ENCODE measurements around the gene DCC. TPM values are rescaled to one million over a fixed set of nuclear protein-coding genes. Genes with fewer than 3 reads are reported as not detected.
A peak's percentile ranks its signal among the peaks of the same experiment; 100 is the strongest.

Gene DCC
- total and polyA plus RNA-seq, 5 donors from 2014 or later: not detected

- no peaks in the 10 kb centered on the region for H3K27me3 Mint-ChIP-seq
- no peaks in the 10 kb centered on the region for H3K36me3 ChIP-seq (ENCODE audit: control insufficient read depth, insufficient read depth, low read length)
- H3K4me3 ChIP-seq (ENCODE audit: low read depth, low read length): no peak overlapping the region
- DNase-seq (no peak), ATAC-seq (ENCODE audit: low read depth in 2 of 2) (no peak)
- H3K9me3 ChIP-seq (ENCODE audit: control insufficient read depth in 2 of 2, low read length in 2 of 2): no peaks in the 10 kb centered on the region
- H3K36me3 Mint-ChIP-seq: no peaks in the 10 kb centered on the region
- peaks cover 3 to 11% (median 4%) of the 10 kb centered on the region in 7 donors for H3K9me3 Mint-ChIP-seq
- H3K27ac ChIP-seq (ENCODE audit: insufficient read depth, low read length, poor library complexity, severe bottlenecking): no peak overlapping the region
- H3K4me1 Mint-ChIP-seq: no peaks in the 10 kb centered on the region
- no peaks in the 10 kb centered on the region for H3K27me3 ChIP-seq (ENCODE audit: control insufficient read depth, insufficient read depth, low read length)
- no peaks in the 10 kb centered on the region for H3K4me1 ChIP-seq (ENCODE audit: control insufficient read depth, insufficient read depth, low read length, poor library complexity, severe bottlenecking)
- no peak overlapping the region for H3K27ac Mint-ChIP-seq
- H3K4me3 Mint-ChIP-seq: no peak overlapping the region
Measured at GRCh38 chr18:53541924-53542323, 1201.9 kb downstream of the DCC start.

- DNase-seq (no peak), ATAC-seq (ENCODE audit: low read depth in 2 of 2) (no peak)
- no peak overlapping the region for H3K4me3 Mint-ChIP-seq
- no peaks in the 10 kb centered on the region for H3K4me1 ChIP-seq (ENCODE audit: control insufficient read depth, insufficient read depth, low read length, poor library complexity, severe bottlenecking)
- no peak overlapping the region for H3K27ac ChIP-seq (ENCODE audit: insufficient read depth, low read length, poor library complexity, severe bottlenecking)
- no peaks in the 10 kb centered on the region for H3K36me3 Mint-ChIP-seq
- H3K4me3 ChIP-seq (ENCODE audit: low read depth, low read length): no peak overlapping the region
- no peaks in the 10 kb centered on the region for H3K36me3 ChIP-seq (ENCODE audit: control insufficient read depth, insufficient read depth, low read length)
- H3K27me3 ChIP-seq (ENCODE audit: control insufficient read depth, insufficient read depth, low read length): no peaks in the 10 kb centered on the region
- no peaks in the 10 kb centered on the region for H3K27me3 Mint-ChIP-seq
- H3K9me3 Mint-ChIP-seq: peaks cover 0 to 11% (median 4%) of the 10 kb centered on the region in 7 donors
- no peaks in the 10 kb centered on the region for H3K9me3 ChIP-seq (ENCODE audit: control insufficient read depth in 2 of 2, low read length in 2 of 2)
- no peak overlapping the region for H3K27ac Mint-ChIP-seq
- H3K4me1 Mint-ChIP-seq: no peaks in the 10 kb centered on the region
Measured at GRCh38 chr18:53543711-53544110, 1203.7 kb downstream of the DCC start.

DNA sequence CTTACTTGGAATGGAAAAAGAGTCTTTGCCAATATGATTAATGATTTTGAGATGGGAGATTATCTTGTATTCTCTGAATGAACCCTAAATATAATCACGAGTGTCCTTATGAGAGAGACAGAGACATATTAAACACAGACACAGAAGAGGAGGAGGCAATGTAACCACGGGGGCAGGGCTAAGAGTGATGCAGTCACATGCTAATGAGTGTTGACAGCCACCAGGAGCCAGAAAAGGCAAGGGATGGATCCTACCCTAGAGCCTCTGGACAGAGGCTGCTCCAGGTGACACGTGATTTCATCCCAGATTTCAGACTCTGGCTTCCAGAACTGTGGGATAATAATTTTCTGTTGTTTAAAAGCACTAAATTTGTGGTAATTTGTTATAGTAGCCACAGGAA, 1204.9 kb downstream of the DCC start:
- no peaks in the 10 kb centered on the region for H3K27me3 Mint-ChIP-seq
- no peak overlapping the region for H3K4me3 ChIP-seq (ENCODE audit: low read depth, low read length)
- no peaks in the 10 kb centered on the region for H3K4me1 Mint-ChIP-seq
- peaks cover 0 to 11% (median 4%) of the 10 kb centered on the region in 7 donors for H3K9me3 Mint-ChIP-seq
- H3K9me3 ChIP-seq (ENCODE audit: control insufficient read depth in 2 of 2, low read length in 2 of 2): no peaks in the 10 kb centered on the region
- DNase-seq (no peak), ATAC-seq (ENCODE audit: low read depth in 2 of 2) (no peak)
- H3K27ac Mint-ChIP-seq: no peak overlapping the region
- H3K36me3 ChIP-seq (ENCODE audit: control insufficient read depth, insufficient read depth, low read length): no peaks in the 10 kb centered on the region
- no peak overlapping the region for H3K27ac ChIP-seq (ENCODE audit: insufficient read depth, low read length, poor library complexity, severe bottlenecking)
- no peak overlapping the region for H3K4me3 Mint-ChIP-seq
- no peaks in the 10 kb centered on the region for H3K27me3 ChIP-seq (ENCODE audit: control insufficient read depth, insufficient read depth, low read length)
- no peaks in the 10 kb centered on the region for H3K36me3 Mint-ChIP-seq
- H3K4me1 ChIP-seq (ENCODE audit: control insufficient read depth, insufficient read depth, low read length, poor library complexity, severe bottlenecking): no peaks in the 10 kb centered on the region

DNA sequence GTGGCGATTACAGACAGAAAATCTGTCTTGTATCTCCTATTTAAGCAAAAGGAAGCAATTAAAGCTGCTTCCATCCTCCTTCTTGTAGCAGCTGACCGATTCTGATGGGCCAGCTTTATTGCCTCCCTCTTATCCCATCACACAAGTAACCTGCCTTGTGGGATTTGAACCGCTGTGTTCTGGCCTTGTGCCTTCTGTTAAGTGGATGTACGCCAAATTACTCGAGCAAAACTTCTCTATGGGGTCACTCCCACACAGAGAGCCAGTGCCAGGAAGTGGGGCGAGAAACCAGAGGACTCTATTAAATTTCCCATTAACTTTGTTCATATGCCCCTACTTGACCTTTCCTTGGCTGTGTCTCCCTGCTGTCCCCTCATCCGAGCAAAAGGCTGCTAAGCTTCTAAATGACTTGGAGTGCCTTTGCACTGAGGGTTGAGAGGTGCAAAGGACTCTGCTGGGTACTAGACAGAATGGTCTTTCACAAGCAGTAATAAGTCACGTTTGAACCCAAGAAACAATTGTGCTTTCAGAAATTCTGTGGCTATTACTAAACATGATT, 1212.0 kb downstream of the DCC start:
- no peak for DNase-seq
- Histone ChIP-seq H3K36me3 (ENCODE audit: control insufficient read depth, insufficient read depth, low read length) (no peaks in the 10 kb centered on the region), H3K9me3 (ENCODE audit: control insufficient read depth in 2 of 2, low read length in 2 of 2) (no peaks in the 10 kb centered on the region), H3K4me1 (ENCODE audit: control insufficient read depth, insufficient read depth, low read length, poor library complexity, severe bottlenecking) (no peaks in the 10 kb centered on the region), H3K27ac (ENCODE audit: insufficient read depth, low read length, poor library complexity, severe bottlenecking) (no peak overlapping the region), H3K4me3 (ENCODE audit: low read depth, low read length) (no peak overlapping the region), H3K27me3 (ENCODE audit: control insufficient read depth, insufficient read depth, low read length) (no peaks in the 10 kb centered on the region)
- Mint-ChIP-seq H3K9me3 (peaks cover 0 to 4% (median 1%) of the 10 kb centered on the region in 7 donors), H3K4me1 (no peaks in the 10 kb centered on the region), H3K27me3 (no peaks in the 10 kb centered on the region), H3K36me3 (no peaks in the 10 kb centered on the region), H3K27ac (no peak overlapping the region), H3K4me3 (no peak overlapping the region)
- ATAC-seq (ENCODE audit: low read depth in 2 of 2): no peak

GRCh38 chr18:53553030-53553429, 1213.0 kb downstream of the DCC start:
- Histone ChIP-seq H3K27me3 (ENCODE audit: control insufficient read depth, insufficient read depth, low read length) (no peaks in the 10 kb centered on the region), H3K4me1 (ENCODE audit: control insufficient read depth, insufficient read depth, low read length, poor library complexity, severe bottlenecking) (no peaks in the 10 kb centered on the region), H3K9me3 (ENCODE audit: control insufficient read depth in 2 of 2, low read length in 2 of 2) (no peaks in the 10 kb centered on the region), H3K36me3 (ENCODE audit: control insufficient read depth, insufficient read depth, low read length) (no peaks in the 10 kb centered on the region), H3K27ac (ENCODE audit: insufficient read depth, low read length, poor library complexity, severe bottlenecking) (no peak overlapping the region), H3K4me3 (ENCODE audit: low read depth, low read length) (no peak overlapping the region)
- H3K4me1 Mint-ChIP-seq: no peaks in the 10 kb centered on the region
- H3K9me3 Mint-ChIP-seq: peaks cover 0 to 4% (median 1%) of the 10 kb centered on the region in 7 donors
- H3K4me3 Mint-ChIP-seq: no peak overlapping the region
- no peaks in the 10 kb centered on the region for H3K36me3 Mint-ChIP-seq
- ATAC-seq (ENCODE audit: low read depth in 2 of 2): no peak
- H3K27me3 Mint-ChIP-seq: no peaks in the 10 kb centered on the region
- no peak for DNase-seq
- H3K27ac Mint-ChIP-seq: no peak overlapping the region

DNA sequence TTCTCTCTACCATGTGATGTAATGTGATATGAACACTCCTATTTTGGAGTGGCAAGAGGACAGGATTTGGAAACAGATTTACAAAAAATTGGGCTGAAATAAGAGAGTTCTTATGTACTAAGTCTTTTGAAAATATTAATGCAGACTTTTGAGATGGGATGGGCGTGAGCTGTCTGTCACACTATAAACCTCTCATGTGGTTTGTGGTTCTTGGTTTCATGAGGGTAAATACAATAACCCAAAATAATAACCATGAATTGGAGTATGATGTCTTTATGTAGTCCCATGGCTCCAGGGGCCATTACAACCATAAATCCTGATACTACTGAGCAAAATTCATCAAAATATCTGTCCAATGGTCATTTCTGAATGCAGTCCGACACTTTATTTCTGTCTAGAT, 1216.5 kb downstream of the DCC start:
- no peaks in the 10 kb centered on the region for H3K9me3 ChIP-seq (ENCODE audit: control insufficient read depth in 2 of 2, low read length in 2 of 2)
- no peak overlapping the region for H3K4me3 ChIP-seq (ENCODE audit: low read depth, low read length)
- H3K36me3 Mint-ChIP-seq: no peaks in the 10 kb centered on the region
- H3K9me3 Mint-ChIP-seq: peaks cover 0 to 14% (median 3%) of the 10 kb centered on the region in 7 donors
- ATAC-seq (ENCODE audit: low read depth in 2 of 2): no peak
- no peaks in the 10 kb centered on the region for H3K4me1 ChIP-seq (ENCODE audit: control insufficient read depth, insufficient read depth, low read length, poor library complexity, severe bottlenecking)
- H3K27me3 Mint-ChIP-seq: no peaks in the 10 kb centered on the region
- no peaks in the 10 kb centered on the region for H3K27me3 ChIP-seq (ENCODE audit: control insufficient read depth, insufficient read depth, low read length)
- H3K4me1 Mint-ChIP-seq: no peaks in the 10 kb centered on the region
- DNase-seq: no peak
- H3K4me3 Mint-ChIP-seq: no peak overlapping the region
- peak overlapping the region in 1 of 3 donors; percentile 20 for H3K27ac Mint-ChIP-seq
- no peak overlapping the region for H3K27ac ChIP-seq (ENCODE audit: insufficient read depth, low read length, poor library complexity, severe bottlenecking)
- no peaks in the 10 kb centered on the region for H3K36me3 ChIP-seq (ENCODE audit: control insufficient read depth, insufficient read depth, low read length)

DNA sequence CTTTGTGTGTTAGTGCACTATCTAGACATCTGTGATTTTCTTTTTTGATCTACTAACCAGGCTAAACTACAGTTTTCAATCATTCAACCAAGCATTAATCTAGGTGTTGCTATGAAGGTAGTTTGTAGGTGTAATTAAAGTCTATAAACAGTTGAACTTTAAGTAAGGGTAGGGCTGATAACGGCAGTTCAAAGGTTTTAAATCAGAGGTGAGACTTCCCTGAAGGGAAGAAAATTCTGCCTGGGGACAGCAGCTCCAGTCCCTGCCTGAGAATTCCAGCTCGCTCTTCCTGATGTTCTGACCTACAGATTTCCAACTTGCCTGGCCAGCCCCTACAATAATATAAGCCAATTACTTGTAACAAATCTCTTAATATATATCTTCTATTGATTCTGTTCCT, 1220.5 kb downstream of the DCC start:
- ATAC-seq (ENCODE audit: low read depth in 2 of 2) (no peak), DNase-seq (no peak)
- Mint-ChIP-seq H3K36me3 (no peaks in the 10 kb centered on the region), H3K27ac (no peak overlapping the region), H3K4me3 (no peak overlapping the region), H3K9me3 (peaks cover 0 to 14% (median 4%) of the 10 kb centered on the region in 7 donors), H3K4me1 (no peaks in the 10 kb centered on the region), H3K27me3 (no peaks in the 10 kb centered on the region)
- Histone ChIP-seq H3K36me3 (ENCODE audit: control insufficient read depth, insufficient read depth, low read length) (no peaks in the 10 kb centered on the region), H3K9me3 (ENCODE audit: control insufficient read depth in 2 of 2, low read length in 2 of 2) (no peaks in the 10 kb centered on the region), H3K27ac (ENCODE audit: insufficient read depth, low read length, poor library complexity, severe bottlenecking) (no peak overlapping the region), H3K4me3 (ENCODE audit: low read depth, low read length) (no peak overlapping the region), H3K4me1 (ENCODE audit: control insufficient read depth, insufficient read depth, low read length, poor library complexity, severe bottlenecking) (no peaks in the 10 kb centered on the region), H3K27me3 (ENCODE audit: control insufficient read depth, insufficient read depth, low read length) (no peaks in the 10 kb centered on the region)

- Mint-ChIP-seq H3K36me3 (no peaks in the 10 kb centered on the region), H3K27me3 (no peaks in the 10 kb centered on the region), H3K27ac (no peak overlapping the region), H3K4me1 (no peaks in the 10 kb centered on the region), H3K4me3 (no peak overlapping the region), H3K9me3 (peaks cover 0 to under 1% (median 0%) of the 10 kb centered on the region in 7 donors)
- no peak for ATAC-seq (ENCODE audit: low read depth in 2 of 2)
- no peak overlapping the region for H3K27ac ChIP-seq (ENCODE audit: insufficient read depth, low read length, poor library complexity, severe bottlenecking)
- no peaks in the 10 kb centered on the region for H3K27me3 ChIP-seq (ENCODE audit: control insufficient read depth, insufficient read depth, low read length)
- no peaks in the 10 kb centered on the region for H3K4me1 ChIP-seq (ENCODE audit: control insufficient read depth, insufficient read depth, low read length, poor library complexity, severe bottlenecking)
- no peaks in the 10 kb centered on the region for H3K36me3 ChIP-seq (ENCODE audit: control insufficient read depth, insufficient read depth, low read length)
- DNase-seq: no peak
- no peak overlapping the region for H3K4me3 ChIP-seq (ENCODE audit: low read depth, low read length)
- H3K9me3 ChIP-seq (ENCODE audit: control insufficient read depth in 2 of 2, low read length in 2 of 2): no peaks in the 10 kb centered on the region
Measured at GRCh38 chr18:53566626-53567025, 1226.6 kb downstream of the DCC start.
